H1 (cell line): ENCODE data around the gene PRKCH. TPM values are rescaled to one million over a fixed set of nuclear protein-coding genes. Genes with fewer than 3 reads are reported as not detected.

Experiments used
- CTCF ChIA-PET: fragments of 300-600 bp; sonication (Branson Sonifier 250); formaldehyde crosslinking; loops from one replicate; lab custom pipeline; 2021; ENCODE audit not compliant: partially characterized antibody; lab: Charles Lee
- POLR2A ChIA-PET: fragments of 300-600 bp; sonication (Branson Sonifier 250); formaldehyde crosslinking; loops from one replicate; lab custom pipeline; 2021; ENCODE audit warnings: inconsistent platforms; ENCODE audit not compliant: partially characterized antibody; lab: Charles Lee
- DNase-seq, 2 experiments: peaks; one replicate each; pipeline versions ENCODE4 v3.0.0 to v3.0.0-alpha.2; 2010 to 2022; ENCODE audit warnings: low spot score in 2 of 2, low read depth in 1 of 2, mixed read lengths in 1 of 2
- FAIRE-seq: peaks from 2 replicates; lab custom pipeline; 2011; peaks lifted over from hg19 to GRCh38; lab: Jason Lieb, UNC
- H2AFZ ChIP-seq: 2 replicates; pipeline ENCODE4 v1.8.1; 2012; ENCODE audit warnings: low read length, inconsistent platforms
- H2AK5ac ChIP-seq: 2 replicates; pipeline ENCODE4 v1.6.1; 2013; ENCODE audit warnings: low read depth, low read length
- H2BK120ac ChIP-seq: replicated peaks from 2 replicates; pipeline ENCODE3; 2013; ENCODE audit warnings: low read depth, low read length, inconsistent platforms
- H2BK12ac ChIP-seq: 2 replicates; pipeline ENCODE4 v1.6.1; 2013; ENCODE audit warnings: low read depth, low read length
- H2BK15ac ChIP-seq: 2 replicates; pipeline ENCODE4 v1.6.1; 2013; ENCODE audit warnings: low read length
- H2BK20ac ChIP-seq: 2 replicates; pipeline ENCODE4 v1.6.1; 2013; ENCODE audit warnings: low read length
- H2BK5ac ChIP-seq: 2 replicates; pipeline ENCODE4 v1.6.1; 2013; ENCODE audit warnings: low read depth, low read length
- H3K14ac ChIP-seq: 2 replicates; pipeline ENCODE4 v1.6.1; 2013; ENCODE audit warnings: inconsistent platforms; ENCODE audit not compliant: insufficient read length
- H3K18ac ChIP-seq: 2 replicates; pipeline ENCODE4 v1.6.1; 2013; ENCODE audit warnings: low read length; ENCODE audit errors: extremely low read depth
- H3K23ac ChIP-seq: 2 replicates; pipeline ENCODE4 v1.6.1; 2013; ENCODE audit warnings: inconsistent platforms; ENCODE audit not compliant: insufficient read length
- H3K23me2 ChIP-seq: 2 replicates; pipeline ENCODE4 v1.6.1; 2013; ENCODE audit warnings: low read depth, low read length
- H3K27ac ChIP-seq: 2 replicates; pipeline ENCODE4 v1.6.1; 2011; ENCODE audit warnings: low read depth, low read length, inconsistent platforms
- H3K27me3 ChIP-seq, 4 experiments: replicated peaks in 1 of 4; 1 replicate in 1 of 4; 2 replicates in 3 of 4; pipeline versions ENCODE4 v1.6.1 to v1.8.1; 2011 to 2013; ENCODE audit warnings: low read length in 3 of 4, mild to moderate bottlenecking in 3 of 4, inconsistent platforms in 2 of 4, mixed read lengths in 2 of 4, moderate library complexity in 1 of 4; ENCODE audit not compliant: control insufficient read depth in 3 of 4, insufficient read depth in 3 of 4; ENCODE audit errors: extremely low read depth in 1 of 4
- H3K36me3 ChIP-seq, 4 experiments: 2 replicates each; pipeline versions ENCODE4 v1.6.1 to v1.8.1; 2011 to 2013; ENCODE audit warnings: mild to moderate bottlenecking in 4 of 4, low read length in 3 of 4, moderate library complexity in 2 of 4, control low read depth in 1 of 4, inconsistent platforms in 1 of 4; ENCODE audit not compliant: insufficient read depth in 4 of 4, control insufficient read depth in 2 of 4
- H3K4ac ChIP-seq: replicated peaks from 2 replicates; pipeline ENCODE3; 2013; ENCODE audit warnings: low read length, low read depth, mixed read lengths, inconsistent platforms; ENCODE audit not compliant: insufficient read length
- H3K4me1 ChIP-seq, 4 experiments: replicated peaks in 1 of 4; 1 replicate in 1 of 4; 2 replicates in 3 of 4; pipeline versions ENCODE4 v1.6.1 to v1.8.1; 2011 to 2013; ENCODE audit warnings: low read length in 3 of 4, inconsistent platforms in 2 of 4, mixed read lengths in 1 of 4; ENCODE audit not compliant: insufficient read depth in 4 of 4, control insufficient read depth in 3 of 4
- H3K4me2 ChIP-seq, 2 experiments: 2 replicates each; pipeline versions ENCODE4 v1.6.1 to v1.8.1; 2011 to 2013; ENCODE audit warnings: low read depth in 2 of 2, low read length in 2 of 2, control low read depth in 1 of 2, inconsistent platforms in 1 of 2, mild to moderate bottlenecking in 1 of 2; ENCODE audit not compliant: insufficient read depth in 1 of 2
- H3K4me3 ChIP-seq, 4 experiments: fragments of 200-600, 300-600 bp in 1 of 4; sonication (generic), shearing (Covaris generic), sonication (Bioruptor Twin) in 1 of 4; 2 replicates each; pipeline versions ENCODE4 v1.5.1 to v1.8.1; 2011 to 2016; ENCODE audit warnings: low read length in 4 of 4, low read depth in 3 of 4, control low read depth in 2 of 4, inconsistent platforms in 2 of 4, mild to moderate bottlenecking in 2 of 4, mixed read lengths in 1 of 4, moderate library complexity in 1 of 4; ENCODE audit not compliant: insufficient read depth in 2 of 4; ENCODE audit errors: extremely low read depth in 1 of 4
- H3K56ac ChIP-seq: replicated peaks from 2 replicates; pipeline ENCODE3; 2013; ENCODE audit warnings: low read depth, mild to moderate bottlenecking, mixed read lengths, low read length, inconsistent platforms; ENCODE audit not compliant: insufficient read length
- H3K79me1 ChIP-seq: 2 replicates; pipeline ENCODE4 v1.6.1; 2013; ENCODE audit warnings: low read depth, low read length, control low read depth
- H3K79me2 ChIP-seq, 2 experiments: 2 replicates each; pipeline versions ENCODE4 v1.6.1 to v1.8.1; 2012 to 2013; ENCODE audit warnings: low read length in 2 of 2, mild to moderate bottlenecking in 2 of 2, inconsistent platforms in 1 of 2; ENCODE audit not compliant: insufficient read depth in 2 of 2, control insufficient read depth in 1 of 2
- H3K9ac ChIP-seq, 4 experiments: replicated peaks in 1 of 4; 1 replicate in 1 of 4; 2 replicates in 3 of 4; pipeline versions ENCODE4 v1.6.1 to v1.8.1; 2011 to 2013; ENCODE audit warnings: low read depth in 3 of 4, low read length in 3 of 4, control low read depth in 2 of 4, mild to moderate bottlenecking in 2 of 4, moderate library complexity in 2 of 4, inconsistent platforms in 1 of 4; ENCODE audit errors: extremely low read depth in 1 of 4
- H3K9me3 ChIP-seq, 2 experiments: 2 replicates each; pipeline versions ENCODE4 v1.6.1 to v1.8.1; 2012 to 2013; ENCODE audit warnings: mild to moderate bottlenecking in 2 of 2, moderate library complexity in 2 of 2, control low read depth in 1 of 2, inconsistent platforms in 1 of 2, low read depth in 1 of 2, low read length in 1 of 2, mixed read lengths in 1 of 2; ENCODE audit not compliant: insufficient read depth in 2 of 2
- H4K20me1 ChIP-seq, 2 experiments: replicated peaks in 1 of 2; 2 replicates each; pipeline versions ENCODE3 to v1.8.1; 2011 to 2013; ENCODE audit warnings: inconsistent platforms in 2 of 2, low read length in 2 of 2, mild to moderate bottlenecking in 1 of 2; ENCODE audit not compliant: insufficient read depth in 2 of 2, control insufficient read depth in 1 of 2
- H4K5ac ChIP-seq: 2 replicates; pipeline ENCODE4 v1.6.1; 2013; ENCODE audit warnings: low read length, low read depth, mixed read lengths, inconsistent platforms; ENCODE audit not compliant: insufficient read length
- H4K8ac ChIP-seq: 2 replicates; pipeline ENCODE4 v1.8.0; 2013; ENCODE audit warnings: mild to moderate bottlenecking, moderate library complexity, low read length, inconsistent platforms; ENCODE audit not compliant: insufficient read depth; ENCODE audit errors: extremely low read depth
- H4K91ac ChIP-seq: replicated peaks from 2 replicates; pipeline ENCODE3; 2013; ENCODE audit warnings: low read length, mixed read lengths, inconsistent platforms; ENCODE audit not compliant: insufficient read length
- BRCA1 ChIP-seq: IDR thresholded peaks from 2 replicates; pipeline ENCODE4 v1.6.1; 2012; ENCODE audit warnings: low read depth, low read length, improper control_type of control experiment
- CTBP2 ChIP-seq: IDR thresholded peaks from 2 replicates; pipeline ENCODE4 v1.7.0; 2011; ENCODE audit warnings: borderline replicate concordance, mild to moderate bottlenecking, moderate library complexity, mixed read lengths, low read length; ENCODE audit not compliant: insufficient read depth, insufficient read length
- GABPA ChIP-seq: IDR thresholded peaks from 2 replicates; pipeline ENCODE4 v1.6.1; 2011; ENCODE audit warnings: mild to moderate bottlenecking, low read length, moderate library complexity, borderline replicate concordance; ENCODE audit not compliant: insufficient read depth
- GTF2F1 ChIP-seq: IDR thresholded peaks from 2 replicates; pipeline ENCODE4 v1.6.1; 2012; ENCODE audit warnings: low read depth, low read length, improper control_type of control experiment, borderline replicate concordance
- KDM5A ChIP-seq: fragments of 200-600 bp; IDR thresholded peaks from 2 replicates; pipeline ENCODE4 v1.7.1; 2012; ENCODE audit warnings: mild to moderate bottlenecking, low read length, inconsistent platforms, mixed read lengths
- PHF8 ChIP-seq: fragments of 200-600 bp; sonication (generic); conservative IDR thresholded peaks from 2 replicates; pipeline ENCODE4 v1.7.1; 2012; ENCODE audit warnings: low read depth, mild to moderate bottlenecking, inconsistent platforms, low read length, moderate library complexity
- POLR2A ChIP-seq, 2 experiments: IDR thresholded peaks; 1 replicate in 1 of 2; 2 replicates in 1 of 2; pipeline ENCODE4 v1.6.1; 2011; ENCODE audit warnings: low read depth in 2 of 2, low read length in 2 of 2, mild to moderate bottlenecking in 2 of 2; ENCODE audit errors: control extremely low read depth in 1 of 2
- POU5F1 ChIP-seq: IDR thresholded peaks from 2 replicates; pipeline ENCODE4 v1.6.1; 2011; ENCODE audit warnings: low read depth, mild to moderate bottlenecking, low read length, moderate library complexity
- RNF2 ChIP-seq: fragments of 200-900, 300-1000 bp; sonication (generic); IDR thresholded peaks from 2 replicates; pipeline ENCODE4 v1.7.1; 2016; ENCODE audit warnings: borderline replicate concordance, low read depth, mild to moderate bottlenecking, antibody characterized with exemption, low read length; ENCODE audit not compliant: poor library complexity, severe bottlenecking; ENCODE audit errors: missing control alignments
- SP1 ChIP-seq: IDR thresholded peaks from 2 replicates; pipeline ENCODE4 v1.6.1; 2011; ENCODE audit warnings: low read depth, low read length
- SP4 ChIP-seq: IDR thresholded peaks from 2 replicates; pipeline ENCODE4 v1.6.1; 2012; ENCODE audit warnings: low read length, inconsistent platforms
- TBP ChIP-seq: IDR thresholded peaks from 2 replicates; pipeline ENCODE4 v1.6.1; 2011; ENCODE audit warnings: low read depth, low read length, improper control_type of control experiment
- TCF12 ChIP-seq: IDR thresholded peaks from 2 replicates; pipeline ENCODE4 v1.6.1; 2011; ENCODE audit warnings: low read depth, mild to moderate bottlenecking, low read length
- USF2 ChIP-seq: IDR thresholded peaks from 2 replicates; pipeline ENCODE4 v1.6.1; 2011; ENCODE audit warnings: low read length, improper control_type of control experiment
- WGBS, 2 experiments: shearing (Covaris generic) in 1 of 2; methylation state at CpG; one replicate each; pipeline versions ENCODE4 v1.1.6 to v1.1.7; 2013 to 2015; ENCODE audit warnings: low lambda C conversion rate in 2 of 2, mixed read lengths in 2 of 2, inconsistent platforms in 1 of 2, low coverage in 1 of 2, missing lambda C conversion rate in 1 of 2; ENCODE audit not compliant: insufficient replicate concordance in 2 of 2, insufficient coverage in 1 of 2, insufficient read length in 1 of 2; ENCODE audit errors: extremely low coverage in 1 of 2, missing lambda C conversion rate in 1 of 2; 5-methylcytosine and 5-hydroxymethylcytosine counted together
- polyA plus RNA-seq, 7 experiments: library from polyadenylated mRNA; depleted of rRNA in 3 of 7; stranded (reverse) in 5 of 7; unstranded in 2 of 7; fragments of >200 nt in 5 of 7; fragments of 200-250 nt in 2 of 7; gene quantifications; 1 replicate in 5 of 7; 2 replicates in 1 of 7; 4 replicates in 1 of 7; pipeline versions ENCODE4 v1.2.1 to v1.2.3, GENCODE V29; 2011 to 2013; ENCODE audit warnings: missing spikeins in 2 of 7, mixed read lengths in 2 of 7
- total RNA-seq: library from RNA; stranded (reverse); fragmentation: NEBNext Ultra II Directional; extraction: Animal tissue kit (Norgen Biotek cat#: 25700); gene quantifications from 2 replicates; pipeline ENCODE4 v1.2.1, GENCODE V29; 2021

Gene PRKCH
- total and polyA plus RNA-seq, 2 of the 8 experiments (the other 6 are each of a cell fraction or from before 2014, with no cell fraction given), result 6.4 to 7.0 TPM

GRCh38 chr14:61394542-61394941 lies 73.2 kb downstream of the PRKCH start:
- no peaks in the 10 kb centered on the region for H3K23me2 ChIP-seq
- H2BK5ac ChIP-seq, result no peak overlapping the region
- no peaks in the 10 kb centered on the region for H4K20me1 ChIP-seq
- H3K4me2 ChIP-seq, result no peak overlapping the region
- no peak for DNase-seq
- no peak overlapping the region for H3K9ac ChIP-seq
- no peaks in the 10 kb centered on the region for H3K79me1 ChIP-seq
- CTCF ChIA-PET, result interaction anchor here (1.3 to 2.3 kb wide), 3 partner anchors 9 to 101 kb away, joined by 3 to 7 read pairs (median 5); no protein-coding TSS in a partner anchor
- H3K56ac ChIP-seq, result no peak overlapping the region
- FAIRE-seq, result no peak
- H3K4ac ChIP-seq, result no peak overlapping the region
- no peak overlapping the region for H3K4me3 ChIP-seq
- H2AK5ac ChIP-seq, result no peak overlapping the region
- H3K18ac ChIP-seq, result no peak overlapping the region
- 81% methylated on average over 1 of the region's 1 CpG; no CpG with 5 or more reads in 1 of the 2 experiments for WGBS, 2 experiments
- no peak overlapping the region for H2AFZ ChIP-seq
- H3K14ac ChIP-seq, result no peak overlapping the region
- no peak overlapping the region for H2BK12ac ChIP-seq
- no peaks in the 10 kb centered on the region for H3K27me3 ChIP-seq
- H2BK120ac ChIP-seq, result no peak overlapping the region
- H2BK20ac ChIP-seq, result no peak overlapping the region
- no peak overlapping the region for H4K91ac ChIP-seq
- H3K36me3 ChIP-seq, result no peaks in the 10 kb centered on the region
- no peak overlapping the region for H3K23ac ChIP-seq
- H3K4me1 ChIP-seq, result no peaks in the 10 kb centered on the region
- H4K5ac ChIP-seq, result no peak overlapping the region
- H3K79me2 ChIP-seq, result no peaks in the 10 kb centered on the region
- H4K8ac ChIP-seq, result no peak overlapping the region
- H2BK15ac ChIP-seq, result no peak overlapping the region
- H3K9me3 ChIP-seq, result no peaks in the 10 kb centered on the region
- H3K27ac ChIP-seq, result no peak overlapping the region
- POLR2A ChIA-PET, result no interaction called here
- TF ChIP-seq SP4, result no peak
- TF ChIP-seq BRCA1, result no peak
- no peak for TF ChIP-seq CTBP2
- no peak for TF ChIP-seq PHF8
- TF ChIP-seq GABPA, result no peak
- TF ChIP-seq RNF2, result no peak
- no peak for TF ChIP-seq TBP
- no peak for TF ChIP-seq KDM5A
- no peak for TF ChIP-seq SP1
- TF ChIP-seq USF2, result no peak
- no peak for TF ChIP-seq TCF12
- TF ChIP-seq POU5F1, result no peak
- no peak for TF ChIP-seq POLR2A (IDR thresholded peaks at IDR 0.05; ENCODE audit: control extremely low read depth in 1 of 2, low read depth in 2 of 2, low read length in 2 of 2)
- TF ChIP-seq GTF2F1, result no peak
